ENCODE results near the gene C16orf90.
"Not testable (repeated sequence)": the region's sequence is repeated elsewhere in the genome, so short reads cannot be mapped to it uniquely, and the experiment has no call there.

Gene C16orf90

DNA sequence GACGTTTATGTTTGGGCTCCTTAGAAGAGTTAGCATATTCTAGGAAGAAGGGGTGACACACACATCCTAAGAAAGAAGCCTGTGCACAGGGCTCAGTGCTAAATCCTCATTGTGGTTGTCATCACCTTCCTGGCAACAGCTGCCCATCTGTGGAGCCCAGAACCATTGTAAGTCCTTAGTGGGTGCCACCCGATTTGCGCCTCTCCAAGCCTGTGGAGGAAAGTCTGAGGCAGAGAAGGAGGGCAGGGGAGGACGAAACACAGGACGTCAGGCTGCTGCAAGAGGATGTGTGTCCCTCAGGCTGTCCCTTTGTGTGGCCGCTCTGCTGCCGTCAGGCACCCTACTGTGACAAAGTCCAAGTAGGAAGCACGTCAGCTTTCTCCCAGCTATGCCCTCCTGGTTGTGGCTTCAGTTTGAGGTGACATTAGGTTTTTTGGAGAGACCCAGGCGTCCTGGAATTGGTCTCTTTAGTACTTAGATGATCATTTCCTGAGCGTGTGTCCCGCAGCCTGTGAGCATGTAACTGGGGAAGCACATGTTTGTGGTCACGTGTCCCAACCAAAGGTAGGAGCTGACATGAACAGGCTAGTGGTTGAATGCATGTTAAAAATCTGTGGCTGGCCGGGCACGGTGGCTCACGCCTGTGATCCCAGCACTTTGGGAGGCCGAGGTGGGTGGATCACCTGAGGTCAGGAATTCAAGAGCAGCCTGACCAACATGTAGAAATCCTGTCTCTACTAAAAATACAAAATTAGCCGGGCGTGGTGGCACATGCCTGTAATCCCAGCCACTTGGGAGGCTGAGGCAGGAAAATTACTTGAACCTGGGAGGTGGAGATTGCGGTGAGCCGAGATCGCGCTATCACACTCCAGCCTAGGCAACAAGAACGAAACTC lies 16.2 kb upstream of the C16orf90 start:
- peak; percentile 36 for DNase-seq

GRCh38 chr16:3510416-3510815 lies 15.1 kb upstream of the C16orf90 start:
- DNase-seq: peak; percentile 13

- peak; percentile 51 for DNase-seq
Measured at GRCh38 chr16:3509470-3509928, 14.2 kb upstream of the C16orf90 start.

- DNase-seq: peak; percentile 4
Measured at GRCh38 chr16:3508736-3509135, 13.4 kb upstream of the C16orf90 start.

GRCh38 chr16:3503523-3503922 lies 8.2 kb upstream of the C16orf90 start:
- no peak for DNase-seq

DNA sequence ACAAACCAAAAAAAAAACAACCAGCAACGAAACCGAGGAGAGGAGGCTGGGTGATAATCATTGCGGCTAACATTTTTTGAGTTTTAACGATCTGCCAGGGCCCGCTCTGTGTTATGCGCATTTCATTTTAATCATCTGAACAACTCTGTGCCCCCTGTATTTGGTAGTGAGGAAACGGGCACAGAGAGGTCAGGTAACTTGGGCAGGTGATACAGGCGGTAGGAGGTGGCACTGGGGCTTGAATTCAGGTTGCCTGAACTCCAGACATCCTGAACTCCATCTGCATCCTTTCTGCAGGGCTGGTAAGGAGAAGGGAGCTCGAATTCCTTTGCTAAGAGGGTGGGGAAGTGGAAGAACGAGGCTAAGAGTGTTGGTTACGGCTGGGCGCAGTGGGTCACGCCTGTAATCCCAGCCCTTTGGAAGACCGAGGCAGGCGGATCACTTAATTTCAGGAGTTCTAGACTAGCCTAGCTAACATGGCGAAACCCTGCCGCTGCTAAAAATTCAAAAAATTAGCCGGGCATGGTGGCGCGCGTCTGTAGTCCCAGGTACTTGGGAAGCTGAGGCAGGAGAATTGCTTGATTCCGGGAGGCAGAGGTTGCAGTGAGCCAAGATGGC lies 6.6 kb upstream of the C16orf90 start:
- no peak for DNase-seq

- DNase-seq: not testable (repeated sequence)
Measured at GRCh38 chr16:3501412-3501761, 6.1 kb upstream of the C16orf90 start.

- no peak for DNase-seq
Measured at GRCh38 chr16:3498988-3499387, 3.7 kb upstream of the C16orf90 start.

DNA sequence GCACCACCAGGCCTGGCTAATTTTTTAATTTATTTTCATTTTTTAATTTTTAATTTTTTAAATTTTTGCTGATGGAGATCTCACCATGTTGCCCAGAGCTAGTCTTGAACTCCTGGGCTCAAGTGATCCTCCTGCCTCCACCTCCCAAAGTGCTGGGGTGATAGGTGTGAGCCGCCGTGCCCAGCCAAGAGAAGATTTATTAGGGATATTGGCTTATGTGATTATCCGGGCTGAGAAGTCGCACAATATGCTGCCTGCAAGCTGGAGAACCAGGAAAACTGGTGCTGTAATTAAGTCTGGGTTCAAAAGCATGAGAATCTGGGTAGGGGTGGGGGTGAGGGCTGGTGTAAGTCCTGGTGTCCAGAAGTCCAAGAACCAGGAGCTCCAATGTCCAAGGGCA lies 2.5 kb upstream of the C16orf90 start:
- DNase-seq: no peak

- no peak for DNase-seq
Measured at GRCh38 chr16:3496386-3496785, 1.1 kb upstream of the C16orf90 start.

- DNase-seq: no peak
Measured at GRCh38 chr16:3494386-3494973, 809 bp downstream of the C16orf90 start.

DNA sequence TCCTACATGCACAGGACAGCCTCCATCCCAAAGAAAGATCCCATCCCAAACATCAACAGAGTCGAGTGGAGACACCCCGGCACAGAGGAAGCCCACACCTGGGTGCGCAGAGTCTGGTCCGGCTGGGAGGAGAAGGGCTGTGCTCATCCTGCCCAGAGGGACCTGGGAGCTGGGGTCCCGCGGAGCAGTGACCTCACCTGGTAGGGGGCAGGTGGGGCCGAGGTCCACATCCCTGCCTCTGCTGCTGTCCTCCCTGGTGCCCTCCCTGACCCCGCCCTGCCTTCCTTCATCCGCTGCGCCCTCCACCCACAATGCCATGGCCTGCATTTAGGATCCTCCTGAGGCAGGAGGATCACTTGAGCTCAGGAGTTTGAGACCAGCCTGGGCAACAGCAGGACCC lies 2.9 kb downstream of the C16orf90 start:
- no peak for DNase-seq

- no peak for DNase-seq
Measured at GRCh38 chr16:3490911-3491629, 4.2 kb downstream of the C16orf90 start.

DNA sequence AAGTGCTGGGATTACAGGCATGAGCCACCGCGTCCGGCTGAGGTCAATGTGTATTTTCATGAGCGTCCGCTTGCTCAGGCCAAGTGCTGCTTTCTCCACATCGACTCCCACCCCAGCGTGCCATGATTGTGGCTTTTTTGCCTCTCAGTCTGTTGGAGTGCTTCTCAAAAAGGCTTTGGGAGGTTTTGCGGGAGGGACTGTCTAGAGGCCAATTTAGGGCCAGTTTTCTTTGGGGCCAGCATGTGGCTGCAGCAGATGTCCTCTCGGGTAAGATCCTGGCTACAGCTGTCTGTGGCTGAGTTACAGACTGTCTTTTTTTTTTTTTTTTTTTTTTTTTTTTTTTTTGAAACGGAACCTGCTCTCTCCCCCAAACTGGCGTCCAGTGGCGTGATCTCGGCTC lies 6.5 kb downstream of the C16orf90 start:
- DNase-seq: no peak

DNA sequence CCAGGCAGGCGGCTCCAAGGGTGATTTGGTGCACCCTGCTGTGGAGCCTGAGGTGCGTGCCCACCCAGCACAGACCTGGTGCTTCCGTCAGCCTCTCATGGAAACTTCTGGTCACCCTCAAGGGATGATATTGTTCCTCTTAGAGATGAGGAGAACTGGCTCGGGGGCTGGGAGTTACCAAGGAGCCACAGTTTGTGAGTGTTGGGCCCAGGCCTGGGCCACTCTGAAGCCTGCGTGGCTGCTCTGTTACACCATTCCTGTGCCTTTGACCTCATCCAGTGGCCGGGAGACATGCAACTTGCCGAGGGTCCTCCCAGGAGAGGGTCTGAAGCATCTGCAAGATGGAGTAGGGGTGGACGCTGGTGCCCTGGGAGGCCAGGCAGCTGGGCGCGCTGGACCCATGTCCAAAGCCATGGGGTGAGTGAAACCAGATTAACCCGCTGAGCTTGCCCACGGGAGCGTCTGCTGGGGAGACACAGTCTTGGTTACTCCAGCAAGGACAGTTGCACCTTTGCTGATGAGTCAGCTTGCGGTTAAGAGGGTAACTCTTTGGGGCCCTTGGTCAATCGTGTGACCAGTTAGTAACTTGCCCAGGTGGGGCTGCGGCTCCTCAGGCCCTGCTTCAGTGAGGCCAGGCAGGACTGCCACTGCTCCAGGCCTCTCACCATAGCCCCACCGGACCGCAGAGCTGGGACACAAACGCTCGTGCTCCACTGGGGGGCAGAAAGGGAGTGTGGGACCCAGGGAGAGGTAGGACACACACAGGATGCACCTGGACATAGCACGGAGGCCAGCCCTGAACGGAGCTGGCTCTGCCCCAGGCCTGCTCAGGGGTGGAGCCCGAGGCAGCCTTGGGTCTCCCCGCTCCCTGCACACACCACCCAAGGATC lies 7.5 kb downstream of the C16orf90 start:
- no peak for DNase-seq

DNA sequence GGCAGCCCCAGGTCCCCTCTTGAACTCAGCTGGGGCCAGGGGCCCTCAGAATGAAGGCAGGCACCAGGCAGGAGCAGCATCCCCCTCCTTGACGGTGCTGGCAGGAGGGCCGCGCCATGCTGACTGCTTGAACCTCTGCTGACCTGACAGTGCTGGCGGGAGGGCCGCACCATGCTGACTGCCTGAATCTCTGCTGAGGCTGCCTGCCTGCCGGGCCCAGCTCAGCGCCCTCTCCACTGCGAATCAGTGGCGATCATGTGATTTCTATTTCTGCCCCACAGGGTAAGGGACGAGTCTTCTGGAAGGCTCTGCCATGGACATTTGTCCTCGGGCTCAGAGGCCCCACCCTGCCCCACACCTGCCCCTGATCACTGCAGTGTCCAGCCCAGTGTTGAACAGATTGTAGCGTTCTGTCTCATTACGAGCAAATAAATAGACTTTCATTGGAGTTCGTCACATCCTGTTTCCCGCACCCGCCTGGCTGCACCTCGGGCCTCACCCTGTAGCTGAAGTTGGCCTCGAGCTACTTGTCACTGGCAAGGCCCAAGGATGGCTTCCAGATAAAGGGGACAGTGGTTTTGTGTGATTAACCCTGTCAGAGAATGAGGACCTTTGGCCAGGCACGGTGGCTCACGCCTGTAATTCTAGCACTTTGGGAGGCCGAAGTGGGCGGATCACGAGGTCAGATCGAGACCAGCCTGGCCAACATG lies 8.6 kb downstream of the C16orf90 start:
- DNase-seq: no peak

- DNase-seq: no peak
Measured at GRCh38 chr16:3485821-3486505, 9.3 kb downstream of the C16orf90 start.

- no peak for DNase-seq
Measured at GRCh38 chr16:3485097-3485745, 10.1 kb downstream of the C16orf90 start.

- no peak for DNase-seq
Measured at GRCh38 chr16:3484318-3485096, 10.8 kb downstream of the C16orf90 start.
